Stomach (tissue), 9 donors: Measurements from ENCODE around the gene PDE3B. TPM values are rescaled to one million over a fixed set of nuclear protein-coding genes. Genes with fewer than 3 reads are reported as not detected.

ENCODE experiments used
- DNase-seq, 2 donors: peaks; one replicate each; pipeline versions ENCODE4 v3.0.0 to v3.0.0-alpha.2; 2013 to 2019
- H3K27ac ChIP-seq, 5 donors: fragments of 200-600 bp in 4 of 5; sonication (generic) in 4 of 5; one replicate each; pipeline ENCODE4 v1.5.1; 2013 to 2019; ENCODE audit warnings: mild to moderate bottlenecking in 1 of 5, moderate library complexity in 1 of 5
- H3K27me3 ChIP-seq, 3 donors: fragments of 200-600 bp; sonication (generic); one replicate each; pipeline ENCODE4 v1.5.1; 2017 to 2019; ENCODE audit warnings: mixed run types in 1 of 3
- H3K36me3 ChIP-seq, 4 donors: fragments of 200-600 bp; sonication (generic); 1 replicate in 3 of 4; 2 replicates in 1 of 4; pipeline ENCODE4 v1.5.1; 2016 to 2019
- H3K4me1 ChIP-seq, 4 donors: fragments of 200-600 bp; sonication (generic); one replicate each; pipeline ENCODE4 v1.5.1; 2016 to 2019
- H3K4me3 ChIP-seq, 4 donors: fragments of 200-600 bp; sonication (generic) in 3 of 4; one replicate each; pipeline ENCODE4 v1.5.1; 2016 to 2019; ENCODE audit warnings: mild to moderate bottlenecking in 1 of 4
- H3K9me3 ChIP-seq, 4 donors: fragments of 200-600 bp; sonication (generic); one replicate each; pipeline ENCODE4 v1.5.1; 2016 to 2019
- EP300 ChIP-seq: sonication (generic); formaldehyde crosslinking; IDR thresholded peaks from one replicate; pipeline ENCODE4 v1.6.1; 2017; ENCODE audit warnings: antibody characterized with exemption
- POLR2A ChIP-seq, 4 donors: fragments of 450-650 bp; IDR thresholded peaks; one replicate each; pipeline ENCODE4 v1.6.1; 2016; ENCODE audit warnings: antibody characterized with exemption in 4 of 4, control low read depth in 2 of 4, mild to moderate bottlenecking in 1 of 4, moderate library complexity in 1 of 4
- POLR2AphosphoS5 ChIP-seq, 3 donors: sonication (generic); formaldehyde crosslinking; IDR thresholded peaks; one replicate each; pipeline ENCODE4 v1.6.1; 2016; ENCODE audit warnings: antibody characterized with exemption in 3 of 3
- WGBS, 5 donors: extraction: QIAGEN DNeasy Blood & Tissue Kit in 3 of 5; methylation state at CpG; one replicate each; pipeline versions ENCODE4 v1.1.5 to v1.1.7; 2013 to 2018; 5-methylcytosine and 5-hydroxymethylcytosine counted together
- intact Hi-C: fragments of 100-400 bp; cut with DNase I; formaldehyde crosslinking; loops from one replicate; pipeline ENCODE4 v1.15.1; 2023; ENCODE audit warnings: low total_unique reads
- polyA plus RNA-seq, 3 donors: library from polyadenylated mRNA; stranded (reverse); fragments of 200-250 nt; gene quantifications; one replicate each; pipeline ENCODE4 v1.2.3, GENCODE V29; 2013
- small RNA-seq, 4 donors: library from RNA; depleted of rRNA; stranded (forward); fragments of <200 nt; gene quantifications; one replicate each; pipeline ENCODE3, GENCODE V24; 2016
- total RNA-seq, 5 donors: library from RNA; depleted of rRNA; stranded (reverse); fragments of >200 nt; gene quantifications; one replicate each; pipeline versions ENCODE4 v1.1.0 to v1.2.3, GENCODE V29; 2014 to 2016
- TF ChIP-seq, protein P1 (sequence below), 7 experiments: fragments of 450-650 bp in 4 of 7; fragments of 200-600 bp in 3 of 7; sonication (generic) in 3 of 7; IDR thresholded peaks; one replicate each; pipeline ENCODE4 v1.5.1; 2016 to 2019; ENCODE audit warnings: antibody characterized with exemption in 7 of 7, control low read depth in 2 of 7, mild to moderate bottlenecking in 1 of 7
- donor health status: healthy with polysubstance abuse.
- donor health status: Bipolar disorder and iron deficiency.
- donor health status: healthy.

PDE3B gene
- total and polyA plus RNA-seq, 8 donors = 1.2 to 49.2 (median 14.2) TPM

- no peak for TF ChIP-seq EP300
- TF ChIP-seq POLR2AphosphoS5 (IDR thresholded peaks at IDR 0.05) = no peak
- TF ChIP-seq, protein P1, sequence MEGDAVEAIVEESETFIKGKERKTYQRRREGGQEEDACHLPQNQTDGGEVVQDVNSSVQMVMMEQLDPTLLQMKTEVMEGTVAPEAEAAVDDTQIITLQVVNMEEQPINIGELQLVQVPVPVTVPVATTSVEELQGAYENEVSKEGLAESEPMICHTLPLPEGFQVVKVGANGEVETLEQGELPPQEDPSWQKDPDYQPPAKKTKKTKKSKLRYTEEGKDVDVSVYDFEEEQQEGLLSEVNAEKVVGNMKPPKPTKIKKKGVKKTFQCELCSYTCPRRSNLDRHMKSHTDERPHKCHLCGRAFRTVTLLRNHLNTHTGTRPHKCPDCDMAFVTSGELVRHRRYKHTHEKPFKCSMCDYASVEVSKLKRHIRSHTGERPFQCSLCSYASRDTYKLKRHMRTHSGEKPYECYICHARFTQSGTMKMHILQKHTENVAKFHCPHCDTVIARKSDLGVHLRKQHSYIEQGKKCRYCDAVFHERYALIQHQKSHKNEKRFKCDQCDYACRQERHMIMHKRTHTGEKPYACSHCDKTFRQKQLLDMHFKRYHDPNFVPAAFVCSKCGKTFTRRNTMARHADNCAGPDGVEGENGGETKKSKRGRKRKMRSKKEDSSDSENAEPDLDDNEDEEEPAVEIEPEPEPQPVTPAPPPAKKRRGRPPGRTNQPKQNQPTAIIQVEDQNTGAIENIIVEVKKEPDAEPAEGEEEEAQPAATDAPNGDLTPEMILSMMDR (IDR thresholded peaks at IDR 0.05) = no peak
- no peak for TF ChIP-seq POLR2A (IDR thresholded peaks at IDR 0.05)
- Histone ChIP-seq H3K27ac (no peak overlapping the region), H3K27me3 (no peaks in the 10 kb centered on the region), H3K4me3 (no peak overlapping the region), H3K36me3 (no peaks in the 10 kb centered on the region), H3K9me3 (no peaks in the 10 kb centered on the region), H3K4me1 (no peaks in the 10 kb centered on the region)
- intact Hi-C loops = loop anchor here (10.0 kb wide), 1 partner anchor 158 kb away; the partner anchor contains the start of gene CALCB
- WGBS, 5 donors = 81 to 100% (median 96%) methylated on average over 1 of the region's 1 CpG
- DNase-seq = no peak
Observed at GRCh38 chr11:14916403-14916802, 272.8 kb downstream of the PDE3B start.

Small RNA genes lying within 50 kb of the gene (small RNA-seq; reads per million reads assigned to genes)
- 0 reads per million in 4 donors for gene CALCP

Other genes starting within 250 kb of the PDE3B start
- gene COPB1, start 144.0 kb upstream of the PDE3B start, total RNA-seq = 100 to 1,000 TPM in 1 of 5 donors, 10 to 100 TPM in 4; 36.8 to 196 (median 69.2) TPM
- gene COPB1, start 144.0 kb upstream of the PDE3B start, polyA plus RNA-seq = 10 to 100 TPM; 40.1 to 48.3 (median 45.3) TPM
- 100 to 1,000 TPM in 1 of 5 donors, 10 to 100 TPM in 4; 26.8 to 191 (median 56.8) TPM for gene PSMA1, start 123.4 kb upstream of the PDE3B start, total RNA-seq
- 100 to 1,000 TPM; 128 to 154 (median 144) TPM for gene PSMA1, start 123.4 kb upstream of the PDE3B start, polyA plus RNA-seq
- gene CYP2R1, start 248.4 kb downstream of the PDE3B start, total RNA-seq = 100 to 1,000 TPM in 1 of 5 donors, 10 to 100 TPM in 4; 23.2 to 129 (median 38.2) TPM
- gene CYP2R1, start 248.4 kb downstream of the PDE3B start, polyA plus RNA-seq = 10 to 100 TPM; 31.2 to 35.1 (median 32.0) TPM